ENCODE results near the gene TTC22.

The TTC22 gene

DNA sequence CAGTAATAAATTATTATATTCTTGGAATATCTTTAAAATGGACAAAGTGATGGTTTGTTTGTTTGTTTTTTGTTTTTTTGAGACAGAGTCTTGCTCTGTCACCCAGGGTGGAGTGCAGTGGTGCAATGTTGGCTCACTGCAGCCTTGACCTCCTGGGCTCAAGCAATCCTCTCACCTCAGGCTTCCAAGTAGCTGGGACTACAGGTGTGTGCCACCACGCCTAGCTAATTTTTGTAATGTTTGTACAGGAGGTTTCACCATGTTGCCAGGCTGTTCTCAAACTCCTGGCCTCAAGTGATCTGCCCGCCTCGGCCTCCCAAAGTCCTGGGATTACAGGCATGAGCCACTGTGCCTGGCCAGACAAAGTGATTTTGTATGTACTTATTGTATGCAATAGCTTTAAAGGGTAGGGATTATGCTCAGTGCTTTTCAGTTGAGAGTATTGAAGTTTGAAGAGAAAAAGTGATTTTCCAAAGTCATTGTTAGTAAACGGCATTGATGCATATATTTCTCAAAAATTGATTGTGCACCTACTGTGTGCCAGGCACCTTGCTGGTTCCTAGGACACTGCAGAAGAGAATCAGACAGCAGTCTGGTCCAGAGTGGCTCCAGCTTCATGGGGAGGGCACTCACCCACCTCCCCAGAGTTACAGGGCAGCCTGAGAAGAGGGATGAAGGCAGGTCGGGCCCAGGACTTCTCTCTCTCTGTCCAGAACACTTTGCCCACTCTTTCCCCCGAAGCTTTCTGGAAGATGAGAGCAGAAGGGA, 34.2 kb upstream of the TTC22 start:
- TF ChIP-seq, protein P1, sequence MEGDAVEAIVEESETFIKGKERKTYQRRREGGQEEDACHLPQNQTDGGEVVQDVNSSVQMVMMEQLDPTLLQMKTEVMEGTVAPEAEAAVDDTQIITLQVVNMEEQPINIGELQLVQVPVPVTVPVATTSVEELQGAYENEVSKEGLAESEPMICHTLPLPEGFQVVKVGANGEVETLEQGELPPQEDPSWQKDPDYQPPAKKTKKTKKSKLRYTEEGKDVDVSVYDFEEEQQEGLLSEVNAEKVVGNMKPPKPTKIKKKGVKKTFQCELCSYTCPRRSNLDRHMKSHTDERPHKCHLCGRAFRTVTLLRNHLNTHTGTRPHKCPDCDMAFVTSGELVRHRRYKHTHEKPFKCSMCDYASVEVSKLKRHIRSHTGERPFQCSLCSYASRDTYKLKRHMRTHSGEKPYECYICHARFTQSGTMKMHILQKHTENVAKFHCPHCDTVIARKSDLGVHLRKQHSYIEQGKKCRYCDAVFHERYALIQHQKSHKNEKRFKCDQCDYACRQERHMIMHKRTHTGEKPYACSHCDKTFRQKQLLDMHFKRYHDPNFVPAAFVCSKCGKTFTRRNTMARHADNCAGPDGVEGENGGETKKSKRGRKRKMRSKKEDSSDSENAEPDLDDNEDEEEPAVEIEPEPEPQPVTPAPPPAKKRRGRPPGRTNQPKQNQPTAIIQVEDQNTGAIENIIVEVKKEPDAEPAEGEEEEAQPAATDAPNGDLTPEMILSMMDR (IDR thresholded peaks at IDR 0.05; ENCODE audit: control insufficient read depth, insufficient read depth, low read depth, low read length, missing control alignments): no peak
- no peak for DNase-seq (ENCODE audit: low read depth)
- H3K4me3 ChIP-seq (ENCODE audit: control insufficient read depth, low read depth, low read length): no peak overlapping the region

DNA sequence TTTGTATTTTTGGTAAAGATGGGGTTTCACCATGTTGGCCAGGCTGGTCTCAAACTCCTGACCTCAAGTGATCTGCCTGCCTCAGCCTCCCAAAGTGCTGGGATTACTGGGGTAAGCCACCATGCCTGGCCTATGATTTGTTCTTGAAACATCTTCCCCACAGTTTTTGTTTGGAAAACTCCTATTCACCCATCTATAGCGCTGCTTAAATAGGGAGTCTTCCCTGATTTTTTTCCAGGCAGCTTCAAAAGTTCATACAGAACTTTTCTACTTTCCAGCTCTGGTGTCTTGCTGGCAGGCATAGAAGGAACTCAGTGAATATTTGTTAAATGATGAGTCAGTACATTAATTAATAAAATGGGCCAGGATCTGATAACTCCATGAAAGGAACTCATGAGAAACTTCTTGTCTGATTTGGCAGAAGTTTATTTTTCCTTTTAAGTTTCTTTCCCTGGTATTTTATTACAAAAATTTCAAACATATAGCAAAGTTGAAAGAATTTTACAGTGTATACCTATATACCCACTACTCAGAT, 33.0 kb upstream of the TTC22 start:
- DNase-seq (ENCODE audit: low read depth): no peak
- no peak overlapping the region for H3K4me3 ChIP-seq (ENCODE audit: control insufficient read depth, low read depth, low read length)
- TF ChIP-seq, protein P1 (IDR thresholded peaks at IDR 0.05; ENCODE audit: control insufficient read depth, insufficient read depth, low read depth, low read length, missing control alignments): no peak

DNA sequence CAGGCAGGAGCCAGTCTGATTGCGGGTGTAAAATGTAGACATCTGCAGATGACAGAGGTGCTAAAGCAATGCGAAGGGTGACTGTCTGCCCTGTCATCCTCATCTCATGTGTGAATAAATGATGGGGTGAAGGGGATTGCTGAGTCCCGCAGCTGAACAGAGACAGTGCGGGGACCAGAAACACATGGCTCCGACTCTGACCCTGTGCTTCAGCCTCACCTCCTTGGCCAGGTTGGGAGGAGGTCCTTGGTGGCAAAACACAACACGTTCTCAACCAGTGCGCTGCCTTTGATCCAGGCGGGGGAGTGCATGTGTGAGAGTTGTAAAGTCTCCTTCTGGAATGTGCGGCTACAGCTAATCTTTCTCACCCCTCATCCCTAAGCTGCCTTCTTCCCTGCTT, 32.0 kb upstream of the TTC22 start:
- TF ChIP-seq, protein P1 (IDR thresholded peaks at IDR 0.05; ENCODE audit: control insufficient read depth, insufficient read depth, low read depth, low read length, missing control alignments): no peak
- DNase-seq (ENCODE audit: low read depth): no peak
- H3K4me3 ChIP-seq (ENCODE audit: control insufficient read depth, low read depth, low read length): no peak overlapping the region

DNA sequence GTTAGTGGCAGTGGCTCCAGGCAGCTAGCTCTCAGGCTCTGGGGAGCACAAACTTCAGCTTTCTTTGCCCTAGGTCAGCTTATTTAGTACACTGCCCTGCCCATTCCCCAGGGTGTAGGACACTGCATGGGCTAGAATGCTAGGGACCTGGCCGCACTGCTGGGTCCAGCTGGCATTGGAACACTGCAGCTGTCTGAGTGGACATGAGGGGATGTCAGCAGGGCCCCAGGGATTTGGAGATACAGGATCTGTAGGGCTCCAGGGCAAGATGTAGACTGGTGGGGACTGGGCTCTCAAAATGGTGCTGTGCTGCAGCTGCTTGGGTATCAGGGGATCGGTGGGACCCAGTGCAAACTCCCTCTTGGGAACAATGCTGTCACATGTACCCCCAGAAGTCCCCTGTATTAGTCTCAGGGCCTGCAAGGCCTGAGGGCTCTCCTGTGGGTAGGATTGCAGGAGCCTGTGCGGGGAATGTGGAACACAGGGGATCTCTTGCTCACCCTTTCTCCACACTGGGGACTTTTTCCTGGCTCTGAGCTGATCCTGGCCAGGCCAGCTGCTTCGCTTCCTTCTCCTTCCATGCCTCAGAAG, 25.2 kb upstream of the TTC22 start:
- TF ChIP-seq, protein P1 (IDR thresholded peaks at IDR 0.05; ENCODE audit: control insufficient read depth, insufficient read depth, low read depth, low read length, missing control alignments): no peak
- H3K4me3 ChIP-seq (ENCODE audit: control insufficient read depth, low read depth, low read length): no peak overlapping the region
- no peak for DNase-seq (ENCODE audit: low read depth)

DNA sequence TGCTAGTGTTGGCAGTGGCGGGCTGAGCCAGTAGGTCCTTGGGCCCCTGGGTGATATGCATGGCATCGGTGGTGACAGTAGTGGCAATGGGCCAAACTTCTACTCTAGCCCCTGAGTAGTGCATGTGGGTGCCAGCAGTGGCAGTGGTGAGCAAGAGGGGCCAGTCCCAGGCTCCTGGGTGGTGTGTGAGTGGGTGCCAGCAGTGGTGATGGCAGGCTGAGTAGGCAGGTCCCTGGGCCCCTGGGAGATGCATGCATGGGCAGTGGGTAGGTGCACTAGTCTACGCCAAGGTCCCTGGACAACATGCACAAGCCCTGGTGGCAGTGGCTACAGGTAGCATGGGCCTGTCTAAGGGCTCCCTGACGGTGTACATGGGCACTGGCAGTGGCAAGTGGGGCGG, 24.6 kb upstream of the TTC22 start:
- no peak overlapping the region for H3K4me3 ChIP-seq (ENCODE audit: control insufficient read depth, low read depth, low read length)
- TF ChIP-seq, protein P1 (IDR thresholded peaks at IDR 0.05; ENCODE audit: control insufficient read depth, insufficient read depth, low read depth, low read length, missing control alignments): no peak

DNA sequence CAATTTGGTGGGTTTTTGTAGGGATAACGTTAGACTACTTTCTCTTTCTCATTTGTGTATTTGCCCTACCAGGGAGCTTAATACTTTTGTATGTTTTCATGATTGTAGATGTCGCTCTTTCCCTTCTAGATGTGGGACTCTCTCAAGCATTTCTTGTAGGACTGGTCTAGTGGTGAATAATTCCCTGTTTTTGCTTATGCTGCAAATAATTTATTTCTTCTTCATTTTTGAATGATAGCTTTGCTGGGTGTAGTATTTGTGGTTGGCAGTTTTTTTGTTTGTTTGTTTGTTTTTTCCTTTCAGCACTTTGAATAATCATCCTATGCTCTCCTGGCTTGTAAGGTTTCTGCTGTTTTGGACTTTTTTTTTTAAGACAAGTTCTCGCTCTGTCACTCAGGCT, 22.5 kb upstream of the TTC22 start:
- no peak for DNase-seq (ENCODE audit: low read depth)
- no peak overlapping the region for H3K4me3 ChIP-seq (ENCODE audit: control insufficient read depth, low read depth, low read length)
- TF ChIP-seq, protein P1 (IDR thresholded peaks at IDR 0.05; ENCODE audit: control insufficient read depth, insufficient read depth, low read depth, low read length, missing control alignments): no peak

More for the DNA sequence above, 24.6 kb upstream of the TTC22 start:
- no peak for DNase-seq (ENCODE audit: low read depth)

Measured in AG09309 (cell line).